Stimulated activated naive CD8-positive, alpha-beta T cell treated with anti-CD3 and anti-CD28 coated beads, Interleukin-15, amount 100 ng/mL, for 72 hours (primary cell): ENCODE results near the gene LHFPL2.

Experiments
- ATAC-seq: fragments of 150-1000 bp; cut with Tn5 transposase; 2 replicates; pipeline ENCODE4 v1.10.0; 2021; ENCODE audit warnings: mild to moderate bottlenecking, moderate library complexity
- DNase-seq, 2 donors: peaks; one replicate each; pipeline ENCODE4 v3.0.0; 2021 to 2022
- H3K27ac Mint-ChIP-seq, 2 donors: one replicate each; pipeline ENCODE4 v1.8.0; 2022; ENCODE audit warnings: mild to moderate bottlenecking in 2 of 2, mixed read lengths in 2 of 2, moderate library complexity in 2 of 2
- H3K27me3 Mint-ChIP-seq: one replicate; pipeline ENCODE4 v1.8.0; 2022; ENCODE audit warnings: mixed read lengths
- H3K4me1 Mint-ChIP-seq: one replicate; pipeline ENCODE4 v1.8.0; 2022; ENCODE audit warnings: mild to moderate bottlenecking, mixed read lengths
- H3K4me3 Mint-ChIP-seq, 2 donors: one replicate each; pipeline ENCODE4 v1.8.0; 2022; ENCODE audit warnings: mild to moderate bottlenecking in 2 of 2, mixed read lengths in 2 of 2, moderate library complexity in 1 of 2
- H3K9me3 Mint-ChIP-seq, 2 donors: one replicate each; pipeline ENCODE4 v1.8.0; 2022; ENCODE audit warnings: mixed read lengths in 2 of 2

Gene LHFPL2

DNA sequence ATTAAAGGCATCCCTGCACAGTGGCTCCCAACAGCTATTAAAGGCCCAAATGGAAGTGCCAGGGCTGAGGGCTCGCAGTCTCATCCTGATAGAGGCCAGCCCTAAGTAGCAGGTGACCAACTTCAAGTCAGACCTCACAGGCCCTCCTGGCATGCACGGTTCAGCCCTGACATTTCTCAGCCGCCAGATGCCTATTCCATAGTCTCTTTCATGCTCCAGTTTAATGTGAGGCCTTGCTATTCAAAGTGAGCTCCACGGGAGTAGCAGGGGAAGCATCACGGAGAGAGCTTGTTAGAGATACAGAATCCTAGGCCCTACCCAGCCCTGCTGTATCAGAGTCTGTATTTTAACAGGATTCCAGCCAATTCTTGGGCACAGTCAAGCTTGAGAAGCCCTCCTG is 11.1 kb downstream of the LHFPL2 start:
- no peak overlapping the region for H3K27ac Mint-ChIP-seq

DNA sequence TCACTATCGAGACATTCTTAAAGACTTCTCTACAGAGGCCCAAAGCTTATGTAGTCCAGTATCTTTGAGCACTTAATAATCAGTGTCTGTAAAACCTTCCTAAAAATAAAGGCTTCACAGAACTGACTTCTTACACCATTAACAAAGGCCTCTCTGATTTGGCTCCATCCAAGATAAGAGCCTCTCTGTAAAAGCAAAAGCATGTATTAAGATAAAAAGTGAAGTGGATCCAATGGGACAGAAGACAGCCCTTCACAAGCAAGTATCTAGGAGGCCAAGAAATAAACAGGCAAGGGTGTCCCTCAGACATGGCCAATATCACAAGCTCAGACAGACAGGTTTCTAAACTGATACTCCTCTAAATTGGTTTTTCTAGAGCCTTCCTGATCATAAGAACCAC is 11.9 kb downstream of the LHFPL2 start:
- H3K4me1 Mint-ChIP-seq = no peaks in the 10 kb centered on the region
- ATAC-seq = no peak
- no peak overlapping the region for H3K4me3 Mint-ChIP-seq
- H3K9me3 Mint-ChIP-seq = no peaks in the 10 kb centered on the region
- peaks cover 33% of the 10 kb centered on the region for H3K27me3 Mint-ChIP-seq
- H3K27ac Mint-ChIP-seq = no peak overlapping the region
- DNase-seq = no peak

More for the DNA sequence above, 11.1 kb downstream of the LHFPL2 start:
- Mint-ChIP-seq H3K4me1 (no peaks in the 10 kb centered on the region), H3K27me3 (peaks cover 33% of the 10 kb centered on the region), H3K4me3 (no peak overlapping the region), H3K9me3 (no peaks in the 10 kb centered on the region)
- DNase-seq (no peak), ATAC-seq (no peak)

DNA sequence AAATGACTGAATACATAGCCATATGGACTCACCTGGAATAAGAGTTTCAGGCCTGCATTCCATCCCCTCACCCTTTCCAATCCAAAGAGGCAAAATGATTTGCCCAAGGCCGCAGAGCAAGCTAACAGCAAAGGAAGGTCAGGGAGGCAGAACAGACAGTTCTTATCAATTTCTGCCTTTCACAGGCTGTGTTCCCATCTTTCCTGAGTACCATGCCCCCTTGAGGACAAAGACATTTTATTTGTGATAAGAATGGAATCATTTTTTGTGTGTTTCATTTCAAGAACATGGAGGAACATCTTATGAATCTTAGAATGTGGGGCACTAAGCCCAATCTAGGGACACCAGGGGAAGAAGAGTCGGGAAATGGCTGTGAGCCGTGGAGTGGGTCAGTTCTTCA is 13.9 kb downstream of the LHFPL2 start:
- H3K4me1 Mint-ChIP-seq = no peaks in the 10 kb centered on the region
- no peak for DNase-seq
- H3K9me3 Mint-ChIP-seq = no peaks in the 10 kb centered on the region
- no peak overlapping the region for H3K4me3 Mint-ChIP-seq
- H3K27ac Mint-ChIP-seq = no peak overlapping the region
- ATAC-seq = no peak
- peaks cover 33% of the 10 kb centered on the region for H3K27me3 Mint-ChIP-seq

DNA sequence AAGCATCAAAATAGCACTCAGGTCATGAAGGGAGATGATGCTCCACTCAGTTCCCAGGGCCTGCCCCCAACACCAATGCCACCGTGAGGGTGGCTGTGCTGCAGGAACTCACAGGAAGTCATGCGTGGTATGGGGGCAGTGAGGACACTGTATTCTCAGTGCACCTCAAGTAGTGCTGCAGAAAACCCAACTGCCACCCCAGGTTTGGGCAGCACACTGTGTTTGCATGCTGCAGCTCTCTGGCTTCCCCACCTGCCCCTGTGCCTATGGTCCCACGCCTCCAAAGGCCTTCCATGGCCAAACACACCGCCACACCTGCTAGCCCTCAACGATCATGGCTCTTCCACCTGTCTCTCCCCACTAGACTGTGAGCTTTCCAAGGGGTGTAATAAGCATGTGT is 14.3 kb downstream of the LHFPL2 start:
- ATAC-seq (no peak), DNase-seq (no peak)
- Mint-ChIP-seq H3K27ac (no peak overlapping the region), H3K27me3 (peaks cover 30% of the 10 kb centered on the region), H3K4me1 (no peaks in the 10 kb centered on the region), H3K4me3 (no peak overlapping the region), H3K9me3 (no peaks in the 10 kb centered on the region)

DNA sequence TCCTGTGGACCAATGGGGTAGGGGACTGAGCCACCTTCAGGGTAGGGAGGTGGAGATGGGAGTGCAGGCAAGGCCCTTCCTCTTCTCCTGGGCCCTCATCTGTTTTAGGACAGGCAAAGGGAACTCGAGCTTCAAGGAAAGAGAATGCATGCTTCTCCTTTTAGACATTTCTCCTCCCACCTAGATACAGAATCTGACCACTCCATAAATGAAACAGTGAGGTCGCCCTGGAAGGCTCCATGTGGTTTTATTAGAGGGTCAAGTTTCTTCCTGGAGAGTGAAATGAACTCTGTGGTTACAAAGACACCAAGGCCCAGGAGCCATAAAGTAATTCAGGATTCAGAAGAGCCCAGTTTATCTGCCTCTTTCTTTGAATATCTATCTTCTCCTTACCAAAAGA is 14.9 kb downstream of the LHFPL2 start:
- no peaks in the 10 kb centered on the region for H3K9me3 Mint-ChIP-seq
- no peaks in the 10 kb centered on the region for H3K4me1 Mint-ChIP-seq
- ATAC-seq = no peak
- DNase-seq = no peak
- H3K27ac Mint-ChIP-seq = no peak overlapping the region
- H3K27me3 Mint-ChIP-seq = peaks cover 25% of the 10 kb centered on the region
- H3K4me3 Mint-ChIP-seq = no peak overlapping the region

DNA sequence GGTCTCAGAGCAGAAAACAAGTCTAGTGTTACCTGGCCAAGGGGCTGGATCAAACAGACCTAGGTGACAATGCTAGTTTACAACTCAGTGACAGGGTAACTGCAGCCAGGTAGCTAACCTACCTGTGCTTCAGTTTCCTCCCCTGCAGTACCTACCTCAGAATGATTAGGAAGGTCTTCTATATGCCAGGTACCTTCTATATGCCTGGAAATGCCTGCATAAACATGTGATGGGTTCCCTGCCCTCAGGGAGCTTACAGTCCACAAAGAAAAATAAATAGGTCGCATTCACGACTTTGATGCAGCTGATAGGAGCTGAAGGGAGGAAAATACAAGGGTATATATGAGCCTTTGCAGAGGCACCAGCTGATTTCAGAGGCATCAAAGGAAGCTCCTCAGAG is 16.1 kb downstream of the LHFPL2 start:
- no peaks in the 10 kb centered on the region for H3K9me3 Mint-ChIP-seq
- DNase-seq (no peak), ATAC-seq (no peak)
- no peak overlapping the region for H3K4me3 Mint-ChIP-seq
- no peaks in the 10 kb centered on the region for H3K4me1 Mint-ChIP-seq
- H3K27ac Mint-ChIP-seq = no peak overlapping the region
- H3K27me3 Mint-ChIP-seq = peaks cover 37% of the 10 kb centered on the region

DNA sequence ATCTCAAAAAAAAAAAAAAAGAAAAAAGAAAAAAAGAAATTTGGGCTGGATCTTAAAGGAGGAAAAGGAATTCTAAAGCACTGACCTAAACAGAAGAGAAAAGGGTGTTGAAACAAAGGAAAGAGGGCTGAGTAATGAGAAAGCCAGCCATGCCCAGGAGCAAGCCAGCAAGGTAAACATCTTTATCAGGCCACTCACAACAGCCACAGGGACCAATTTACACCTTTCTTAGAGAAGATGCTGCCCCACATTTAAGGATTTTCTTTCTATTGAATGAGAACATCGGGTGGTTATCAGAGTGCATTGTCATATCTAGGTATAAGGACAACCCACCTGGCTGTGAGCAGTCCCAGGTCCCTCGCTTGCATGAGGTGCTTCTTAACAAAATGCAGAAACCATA is 16.6 kb downstream of the LHFPL2 start:
- Mint-ChIP-seq H3K27me3 (peaks cover 37% of the 10 kb centered on the region), H3K27ac (no peak overlapping the region), H3K9me3 (no peaks in the 10 kb centered on the region), H3K4me1 (no peaks in the 10 kb centered on the region), H3K4me3 (no peak overlapping the region)
- DNase-seq (no peak), ATAC-seq (no peak)

DNA sequence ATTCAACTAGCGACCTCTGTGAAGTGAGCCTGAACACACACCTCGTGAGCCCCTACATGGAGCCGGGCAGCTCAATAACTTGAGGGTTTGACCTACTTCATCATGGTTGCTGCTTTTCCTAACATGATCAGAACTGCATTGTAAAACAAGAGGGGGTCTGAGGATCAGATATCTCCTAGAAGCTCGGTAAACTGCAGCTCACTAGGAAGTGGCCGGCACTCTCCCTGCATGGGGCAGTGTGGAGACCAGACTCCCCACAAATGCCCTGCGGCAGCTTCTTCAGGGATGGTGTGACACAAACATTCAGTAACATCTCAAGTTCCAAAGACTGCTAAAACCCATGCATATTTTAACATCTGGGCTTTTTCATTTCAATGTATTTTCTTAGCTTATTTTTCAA is 18.5 kb downstream of the LHFPL2 start:
- Mint-ChIP-seq H3K9me3 (no peaks in the 10 kb centered on the region), H3K4me1 (no peaks in the 10 kb centered on the region), H3K27ac (no peak overlapping the region), H3K27me3 (peaks cover 18% of the 10 kb centered on the region), H3K4me3 (no peak overlapping the region)
- no peak for ATAC-seq
- no peak for DNase-seq

DNA sequence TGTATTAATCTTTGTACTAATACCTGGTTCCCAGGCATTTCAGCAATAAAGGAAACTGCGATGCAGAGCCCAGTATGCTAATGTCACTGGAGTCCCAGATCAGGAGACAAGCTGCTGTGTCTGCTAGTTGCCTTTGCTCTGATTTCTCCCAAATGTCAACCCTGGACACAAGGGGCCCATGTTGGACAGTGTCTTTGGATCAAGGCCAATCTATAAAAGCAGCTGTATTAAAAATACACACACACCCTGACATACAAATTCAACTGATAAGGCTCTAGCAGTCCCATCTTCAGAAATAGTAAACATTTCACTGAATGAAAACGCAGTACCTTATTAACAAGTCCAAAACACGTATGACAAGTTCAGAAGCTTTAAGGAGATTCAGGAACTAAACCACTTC is 18.9 kb downstream of the LHFPL2 start:
- no peaks in the 10 kb centered on the region for H3K4me1 Mint-ChIP-seq
- no peaks in the 10 kb centered on the region for H3K9me3 Mint-ChIP-seq
- DNase-seq (no peak), ATAC-seq (no peak)
- no peak overlapping the region for H3K4me3 Mint-ChIP-seq
- peaks cover 14% of the 10 kb centered on the region for H3K27me3 Mint-ChIP-seq
- H3K27ac Mint-ChIP-seq = no peak overlapping the region

DNA sequence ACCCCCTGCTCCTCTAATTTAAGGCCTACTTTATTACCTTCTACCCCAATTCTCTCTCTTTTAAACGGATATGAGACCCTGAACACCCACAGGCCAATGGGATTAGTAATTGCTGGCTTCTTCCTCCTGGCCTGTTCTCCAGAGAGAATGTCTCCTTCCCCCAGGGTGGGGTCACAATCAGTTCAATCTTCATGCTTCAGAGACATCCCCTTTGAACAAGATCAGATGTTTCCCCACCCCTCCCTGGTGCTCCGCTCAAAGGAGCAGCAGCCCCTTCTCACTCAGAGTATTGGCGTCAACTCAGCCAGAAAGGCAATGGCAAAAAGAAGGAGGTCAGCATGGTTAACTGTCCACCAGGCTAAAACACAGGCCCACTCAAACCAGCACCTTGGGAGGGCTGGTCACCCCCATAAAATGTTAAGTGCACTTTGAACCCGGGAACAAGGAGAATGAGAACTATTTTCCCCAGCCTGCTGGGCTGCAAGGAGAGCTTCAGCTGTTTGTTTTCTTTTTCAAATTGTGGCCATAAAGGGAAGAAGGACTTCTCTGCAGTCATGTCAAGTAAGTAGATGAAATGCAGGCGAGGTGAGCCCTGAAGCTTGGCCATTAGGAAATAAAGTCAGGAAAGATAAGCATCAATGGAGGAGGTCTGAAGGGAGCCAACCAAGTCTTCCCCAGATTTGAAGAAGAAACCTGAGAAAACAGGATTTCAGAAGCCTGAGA is 20.1 kb downstream of the LHFPL2 start:
- ATAC-seq (no peak), DNase-seq (no peak)
- H3K9me3 Mint-ChIP-seq = no peaks in the 10 kb centered on the region
- no peak overlapping the region for H3K4me3 Mint-ChIP-seq
- no peaks in the 10 kb centered on the region for H3K4me1 Mint-ChIP-seq
- H3K27me3 Mint-ChIP-seq = peaks cover 11% of the 10 kb centered on the region
- H3K27ac Mint-ChIP-seq = peak overlapping the region in 1 of 2 donors; percentile 49

DNA sequence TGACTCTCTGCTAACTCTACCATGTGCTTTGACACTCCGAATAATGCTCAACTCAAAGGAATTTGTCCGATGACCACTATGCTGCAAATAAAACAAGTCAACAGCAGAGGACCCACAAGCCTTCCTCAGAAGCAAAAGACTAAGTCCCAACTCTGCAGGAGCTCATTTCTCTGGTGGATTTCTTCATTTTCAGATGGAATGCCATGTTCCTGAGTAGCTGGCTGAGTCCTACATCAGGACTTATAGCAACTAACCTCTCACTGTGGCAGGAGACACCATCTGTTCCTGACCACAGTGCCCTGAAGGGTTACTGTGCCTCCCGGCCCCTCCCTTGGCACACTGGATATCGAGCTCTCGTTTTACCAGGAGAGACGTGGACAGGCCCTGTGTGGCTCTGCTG is 20.8 kb downstream of the LHFPL2 start:
- Mint-ChIP-seq H3K4me1 (no peaks in the 10 kb centered on the region), H3K4me3 (no peak overlapping the region), H3K9me3 (no peaks in the 10 kb centered on the region), H3K27ac (no peak overlapping the region), H3K27me3 (peaks cover 11% of the 10 kb centered on the region)
- ATAC-seq (no peak), DNase-seq (no peak)

DNA sequence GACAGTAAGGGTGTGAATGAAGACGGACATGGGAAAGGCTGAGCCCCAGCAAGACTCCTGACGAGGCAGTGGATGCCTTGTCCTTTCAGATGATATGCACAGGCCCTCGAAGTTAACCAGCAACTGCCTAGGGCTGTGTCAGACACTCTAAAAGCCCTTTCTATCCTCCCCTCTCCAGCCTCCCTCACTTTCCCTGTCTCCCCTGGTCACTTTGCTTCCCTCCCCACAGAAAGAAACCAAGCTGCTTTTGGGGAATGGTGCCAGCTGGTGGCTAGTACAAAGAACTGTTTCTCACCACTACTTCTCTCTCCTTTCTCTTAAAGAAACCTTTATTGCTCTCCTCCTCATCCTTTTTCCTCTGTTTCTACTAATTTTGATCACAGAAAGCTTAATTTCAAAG is 21.4 kb downstream of the LHFPL2 start:
- Mint-ChIP-seq H3K27ac (no peak overlapping the region), H3K27me3 (peaks cover 11% of the 10 kb centered on the region), H3K4me1 (no peaks in the 10 kb centered on the region), H3K4me3 (no peak overlapping the region), H3K9me3 (no peaks in the 10 kb centered on the region)
- ATAC-seq (no peak), DNase-seq (no peak)

DNA sequence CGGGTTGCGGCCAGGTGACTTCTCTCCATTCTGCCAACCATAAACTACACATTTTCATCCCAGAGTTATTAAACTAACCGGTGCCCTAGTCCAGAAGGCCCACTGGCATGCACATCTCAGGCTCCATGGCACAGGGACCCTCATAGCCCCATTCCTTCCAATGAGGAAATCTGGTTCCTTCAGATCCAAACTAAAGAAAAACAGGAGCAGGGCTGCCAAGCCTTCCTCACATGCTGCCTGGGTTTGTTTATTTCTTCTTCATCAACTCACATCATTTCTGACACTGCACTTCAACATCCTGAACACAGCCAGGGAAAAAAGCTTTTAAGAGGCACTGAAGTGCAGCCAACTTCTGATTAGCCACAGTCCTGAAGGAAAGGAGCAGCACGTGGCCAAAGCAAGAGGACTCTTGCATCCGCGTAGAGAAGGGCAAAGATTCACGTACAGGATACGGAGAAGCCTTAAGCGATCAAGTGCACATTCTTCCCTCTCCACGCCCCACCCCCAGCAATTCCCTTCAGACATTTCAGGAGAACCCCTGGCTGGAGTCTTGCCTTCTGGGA is 22.5 kb downstream of the LHFPL2 start:
- Mint-ChIP-seq H3K4me3 (no peak overlapping the region), H3K27me3 (peaks cover 11% of the 10 kb centered on the region), H3K9me3 (no peaks in the 10 kb centered on the region), H3K4me1 (no peaks in the 10 kb centered on the region), H3K27ac (no peak overlapping the region)
- no peak for ATAC-seq
- DNase-seq = no peak

DNA sequence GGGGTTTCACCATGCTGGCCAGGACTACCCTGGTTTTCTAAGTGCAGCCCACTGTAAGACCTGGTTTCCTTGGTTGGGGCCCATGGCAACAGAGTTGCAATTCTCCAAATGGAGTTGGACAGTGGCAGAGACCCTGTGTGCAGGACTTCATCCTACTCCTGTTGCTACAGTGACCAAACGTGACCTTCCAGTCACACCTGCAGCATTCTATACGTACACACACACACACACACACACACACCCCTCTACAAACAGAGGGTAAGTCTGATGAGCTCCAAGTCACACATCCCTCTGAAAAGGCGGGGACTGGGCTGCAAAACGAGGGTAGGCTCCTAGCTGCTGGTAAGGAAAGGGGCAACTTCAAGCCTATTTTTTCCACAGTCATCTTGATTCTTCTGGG is 23.6 kb downstream of the LHFPL2 start:
- Mint-ChIP-seq H3K27ac (no peak overlapping the region), H3K4me1 (no peaks in the 10 kb centered on the region), H3K4me3 (no peak overlapping the region), H3K9me3 (no peaks in the 10 kb centered on the region), H3K27me3 (peaks cover 11% of the 10 kb centered on the region)
- no peak for ATAC-seq
- DNase-seq = no peak

DNA sequence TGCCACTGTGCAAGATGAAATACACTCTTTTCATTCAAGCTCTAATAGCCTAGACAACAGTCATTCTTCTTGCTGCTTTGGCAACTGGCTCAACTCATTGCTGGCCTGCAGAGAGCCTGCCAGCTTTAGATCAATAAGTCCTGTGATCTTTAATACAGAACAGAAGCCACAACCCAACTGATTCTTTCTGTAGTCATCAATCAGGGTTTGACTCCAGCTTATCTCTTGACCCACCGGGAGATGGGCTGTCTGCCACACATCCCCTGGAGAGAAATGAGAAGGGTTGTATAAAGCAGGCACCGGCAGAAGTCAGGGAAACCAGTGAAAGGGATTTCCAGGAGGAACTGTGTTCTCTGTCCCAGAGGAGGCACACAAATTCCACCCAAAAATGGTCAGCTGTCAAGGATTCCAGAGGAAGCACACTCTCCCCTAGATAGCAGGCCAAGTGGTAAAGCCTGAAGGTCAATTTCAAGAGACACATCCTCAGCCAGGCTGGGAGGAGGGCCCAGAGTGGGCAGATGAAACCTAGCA is 24.5 kb downstream of the LHFPL2 start:
- H3K27me3 Mint-ChIP-seq = peaks cover 11% of the 10 kb centered on the region
- H3K27ac Mint-ChIP-seq = no peak overlapping the region
- ATAC-seq = no peak
- no peak overlapping the region for H3K4me3 Mint-ChIP-seq
- no peak for DNase-seq
- H3K4me1 Mint-ChIP-seq = no peaks in the 10 kb centered on the region
- no peaks in the 10 kb centered on the region for H3K9me3 Mint-ChIP-seq

DNA sequence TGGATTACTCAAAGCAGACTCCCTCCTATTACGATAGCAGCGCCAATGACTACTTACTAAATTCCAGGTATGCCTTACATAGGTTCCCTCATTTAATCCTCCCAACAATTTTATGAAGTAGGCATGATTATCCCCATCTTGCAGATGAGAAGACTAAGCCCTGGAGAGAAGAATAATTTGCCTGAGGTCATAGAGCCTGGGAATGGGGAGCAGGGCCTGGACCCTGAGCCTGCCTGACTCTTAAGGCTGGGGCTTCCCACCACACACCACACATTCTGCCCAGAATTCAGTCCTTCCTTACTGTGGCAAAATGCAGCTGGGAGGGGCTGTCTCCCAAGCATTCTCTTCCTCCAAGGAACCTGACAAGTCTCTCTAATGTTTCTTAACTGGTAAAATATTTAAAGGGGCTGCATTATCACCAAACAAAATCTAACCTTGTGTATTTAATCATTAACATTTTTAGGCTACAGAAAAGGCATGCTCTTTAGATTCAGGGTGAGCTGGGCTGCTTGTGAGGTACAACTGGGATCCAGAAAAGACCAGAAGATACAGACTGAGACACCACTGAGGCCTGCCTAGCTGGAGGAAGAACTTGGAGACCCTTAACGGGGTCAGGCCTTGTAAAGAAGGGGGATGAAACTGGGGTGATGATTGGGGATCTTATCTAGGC is 26.1 kb downstream of the LHFPL2 start:
- DNase-seq (no peak), ATAC-seq (no peak)
- no peak overlapping the region for H3K4me3 Mint-ChIP-seq
- H3K27me3 Mint-ChIP-seq = no peaks in the 10 kb centered on the region
- no peaks in the 10 kb centered on the region for H3K4me1 Mint-ChIP-seq
- H3K27ac Mint-ChIP-seq = no peak overlapping the region
- H3K9me3 Mint-ChIP-seq = no peaks in the 10 kb centered on the region
